ENCODE data around the gene TRNAU1AP.
"Not testable (repeated sequence)": the region's sequence is repeated elsewhere in the genome, so short reads cannot be mapped to it uniquely, and the experiment has no call there.

Gene TRNAU1AP

DNA sequence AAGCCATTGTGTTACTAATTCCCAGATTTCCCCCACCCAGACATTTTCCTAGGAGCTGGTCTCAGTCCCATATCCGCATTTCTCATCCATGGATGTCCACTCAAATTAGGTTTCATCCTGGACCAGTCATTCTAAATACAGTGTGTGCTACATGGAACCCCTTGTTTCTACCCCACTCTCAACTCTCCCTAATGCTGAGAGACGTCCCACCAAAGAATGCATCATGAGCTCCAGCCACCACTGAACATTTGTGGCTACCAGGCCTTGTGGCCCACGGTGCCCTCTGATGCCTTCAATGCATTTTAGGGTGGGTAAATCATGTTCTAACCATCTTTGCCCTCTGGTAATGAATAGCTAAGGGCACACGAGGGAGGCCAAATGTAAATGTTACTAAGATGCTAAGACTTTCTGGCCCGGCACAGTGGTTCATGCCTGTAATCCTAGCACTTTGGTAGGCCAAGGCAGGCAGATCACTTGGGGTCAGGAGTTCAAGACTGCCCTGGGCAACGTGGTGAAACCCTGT, 25.9 kb downstream of the TRNAU1AP start:
- DNase-seq: no peak

DNA sequence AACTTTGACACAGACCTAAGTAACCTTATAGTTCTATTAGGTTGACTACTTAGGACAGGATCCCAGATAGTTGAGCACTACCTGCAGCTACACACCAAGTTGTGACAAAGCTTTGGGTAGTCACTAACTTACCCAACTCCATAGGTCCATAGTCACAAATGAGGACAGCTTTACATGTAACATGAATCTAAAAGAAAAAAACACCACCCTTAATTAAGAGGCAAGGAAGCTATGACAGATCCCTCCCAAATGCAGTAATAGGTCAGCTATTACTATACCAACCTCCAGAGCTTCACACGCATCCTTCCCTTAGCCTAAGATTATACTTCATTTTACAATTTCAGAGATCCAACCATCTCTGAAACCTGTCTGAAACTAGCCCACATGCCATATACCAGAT, 26.5 kb downstream of the TRNAU1AP start:
- no peak for DNase-seq

DNA sequence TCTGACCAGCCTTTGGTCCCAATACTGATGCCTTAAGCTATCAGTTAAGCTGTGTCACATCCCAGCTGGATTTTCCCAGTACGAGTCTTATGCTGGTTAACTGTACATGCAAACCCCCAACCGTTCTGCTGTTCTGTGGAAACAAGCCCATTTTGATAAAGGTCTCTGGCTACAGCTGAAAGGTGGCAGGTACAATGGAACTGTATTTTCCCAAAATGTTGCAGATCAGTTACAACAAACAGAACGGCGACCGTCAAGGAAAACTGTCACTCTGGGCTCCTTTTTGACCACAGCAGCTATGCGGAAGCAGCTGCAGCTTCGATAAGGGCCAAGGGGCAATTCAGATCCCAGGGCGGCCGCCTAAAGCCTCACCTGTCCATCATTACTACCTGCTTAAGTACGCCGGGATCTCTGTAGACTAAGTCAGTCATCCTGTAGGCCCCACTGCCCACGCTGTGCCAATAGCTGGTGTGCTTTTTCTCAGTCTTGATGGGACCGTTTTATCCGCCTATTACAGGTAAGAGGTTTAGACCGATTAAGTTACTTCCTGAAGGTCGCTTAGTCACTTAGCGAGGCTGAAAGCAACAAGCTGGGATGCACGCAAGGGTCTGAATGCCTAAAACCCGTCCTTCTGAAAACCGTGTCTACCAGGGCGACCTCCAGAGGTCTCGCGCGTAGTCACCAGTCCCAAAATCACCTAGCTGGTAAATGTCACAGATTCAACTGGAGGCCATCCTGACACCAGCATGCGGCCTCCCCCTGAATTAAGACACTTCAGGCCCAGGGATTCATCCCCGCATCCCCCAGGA, 28.0 kb downstream of the TRNAU1AP start:
- DNase-seq: peak; percentile 13

DNA sequence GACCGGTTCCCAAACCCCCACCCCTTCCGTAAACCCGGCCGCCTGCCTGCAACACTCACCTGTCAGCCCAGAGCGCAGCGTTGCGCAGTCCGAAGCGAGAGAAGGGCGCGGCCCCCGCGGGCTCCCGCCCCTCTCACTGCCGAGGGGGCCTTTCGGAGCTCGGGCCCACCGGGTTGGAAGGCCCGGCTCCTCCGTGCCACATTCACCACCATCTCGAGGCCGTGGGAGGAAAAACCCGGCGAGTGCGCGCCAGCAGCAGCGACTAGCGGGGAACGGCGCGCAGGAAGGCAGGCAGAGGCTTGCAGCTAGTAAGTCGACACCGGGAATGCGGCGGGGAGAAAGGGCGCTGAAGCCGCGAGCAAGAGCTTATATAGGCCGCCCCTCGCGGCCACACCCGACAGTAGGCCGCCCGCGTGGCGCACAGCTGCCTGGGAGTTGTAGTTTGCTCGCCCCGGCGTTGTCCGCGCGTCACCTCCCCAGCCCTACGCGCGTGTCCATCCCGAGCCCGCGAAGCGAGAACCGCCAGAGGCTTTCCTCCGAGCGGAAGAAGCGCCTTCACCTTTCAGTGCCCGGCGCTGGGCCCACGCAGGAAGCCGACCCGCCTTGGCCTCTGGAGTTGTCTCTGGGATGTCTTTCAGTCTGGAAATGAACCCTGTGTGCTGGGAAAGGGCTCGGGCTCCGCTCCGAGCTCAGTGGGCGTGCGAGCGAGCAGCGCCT, 28.8 kb downstream of the TRNAU1AP start:
- peak; percentile 93 for DNase-seq

DNA sequence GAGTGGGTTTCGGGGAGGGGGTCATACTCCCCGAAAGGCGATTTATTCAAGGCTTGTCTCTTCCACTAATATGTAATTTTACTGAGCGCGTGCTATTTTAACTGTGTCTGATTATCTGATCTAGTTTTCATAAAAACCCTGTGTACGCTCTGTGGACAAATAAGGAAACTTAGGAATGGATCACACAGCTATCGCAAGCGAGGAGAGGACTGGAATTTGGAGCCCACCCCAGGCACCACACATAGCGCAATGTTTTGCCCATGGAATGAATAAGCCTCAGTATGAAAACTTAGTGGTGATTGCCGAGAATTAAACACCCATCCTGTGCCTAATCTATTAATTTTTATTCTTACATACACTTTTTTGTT, 29.3 kb downstream of the TRNAU1AP start:
- no peak for DNase-seq

DNA sequence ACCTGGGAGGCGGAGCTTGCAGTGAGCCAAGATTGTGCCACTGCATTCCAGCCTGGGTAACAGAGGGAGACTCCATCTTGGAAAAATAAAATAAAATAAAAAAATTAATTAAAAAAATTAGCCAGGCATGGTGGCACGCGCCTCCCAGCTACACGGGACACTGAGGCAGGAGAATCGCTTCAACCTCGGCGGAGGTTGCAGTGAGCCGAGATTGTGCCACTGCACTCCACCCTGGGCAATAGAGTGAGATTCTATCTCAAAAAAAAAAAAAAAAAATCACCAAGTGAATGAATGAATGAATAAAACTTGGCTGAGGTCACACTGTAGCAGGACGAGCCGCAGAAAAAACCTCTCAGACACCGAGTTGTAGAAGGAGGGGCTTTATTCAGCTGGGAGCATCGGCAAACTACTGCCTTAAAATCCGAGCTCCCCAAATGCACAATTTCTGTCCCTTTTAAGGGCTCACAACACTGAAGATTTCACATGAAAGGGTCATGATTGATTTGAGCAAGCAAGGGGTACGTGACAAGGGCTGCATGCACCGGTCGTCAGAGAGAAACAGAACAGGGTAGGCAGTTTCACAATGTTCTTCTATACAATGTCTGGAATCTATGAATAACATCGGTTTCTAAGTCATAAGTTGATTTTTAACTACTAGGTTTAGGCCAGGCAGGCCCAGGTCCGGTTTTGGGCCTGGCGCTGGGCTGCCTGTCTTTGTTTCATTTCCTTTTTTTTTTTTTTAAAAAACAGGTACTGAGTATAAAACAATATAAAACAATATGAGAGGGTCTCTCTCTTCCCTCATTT, 33.9 kb downstream of the TRNAU1AP start:
- not testable (repeated sequence) for DNase-seq

DNA sequence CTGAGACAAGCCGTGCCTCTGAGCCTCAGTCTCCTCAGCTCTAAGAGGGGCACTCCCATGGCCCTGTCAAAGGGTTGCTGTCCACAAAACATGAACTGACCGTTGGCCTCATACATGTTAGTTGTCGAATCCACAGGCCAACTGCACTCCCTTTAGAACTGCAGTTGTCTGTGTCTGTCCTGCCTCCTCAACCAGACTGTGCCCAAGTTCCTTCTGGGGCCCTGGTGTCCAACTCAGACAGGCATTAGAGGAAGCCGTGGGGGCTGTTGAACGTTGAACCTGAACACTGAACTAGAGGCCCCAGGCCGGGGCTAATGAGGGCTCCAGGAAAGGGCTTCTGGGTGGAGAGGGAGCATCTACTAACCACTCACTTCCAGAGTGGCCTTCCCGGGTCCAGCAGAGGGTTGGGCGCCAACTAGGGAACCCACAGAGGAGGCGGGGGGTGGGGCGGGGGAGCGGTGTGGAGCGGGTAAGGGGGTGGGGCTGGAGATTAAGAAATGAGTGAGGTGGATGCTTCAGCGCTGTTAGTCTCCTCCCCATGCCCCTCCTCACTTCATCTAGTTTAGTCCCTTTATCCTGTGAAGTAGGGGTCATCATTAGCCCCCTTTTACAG, 38.9 kb downstream of the TRNAU1AP start, which contains the start of gene RAB42:
Gene RAB42, plus strand, starts transcription at position 558 of the 613 bp plus-strand sequence. CDS start 247 bp downstream, outside the sequence.
- DNase-seq: no peak

DNA sequence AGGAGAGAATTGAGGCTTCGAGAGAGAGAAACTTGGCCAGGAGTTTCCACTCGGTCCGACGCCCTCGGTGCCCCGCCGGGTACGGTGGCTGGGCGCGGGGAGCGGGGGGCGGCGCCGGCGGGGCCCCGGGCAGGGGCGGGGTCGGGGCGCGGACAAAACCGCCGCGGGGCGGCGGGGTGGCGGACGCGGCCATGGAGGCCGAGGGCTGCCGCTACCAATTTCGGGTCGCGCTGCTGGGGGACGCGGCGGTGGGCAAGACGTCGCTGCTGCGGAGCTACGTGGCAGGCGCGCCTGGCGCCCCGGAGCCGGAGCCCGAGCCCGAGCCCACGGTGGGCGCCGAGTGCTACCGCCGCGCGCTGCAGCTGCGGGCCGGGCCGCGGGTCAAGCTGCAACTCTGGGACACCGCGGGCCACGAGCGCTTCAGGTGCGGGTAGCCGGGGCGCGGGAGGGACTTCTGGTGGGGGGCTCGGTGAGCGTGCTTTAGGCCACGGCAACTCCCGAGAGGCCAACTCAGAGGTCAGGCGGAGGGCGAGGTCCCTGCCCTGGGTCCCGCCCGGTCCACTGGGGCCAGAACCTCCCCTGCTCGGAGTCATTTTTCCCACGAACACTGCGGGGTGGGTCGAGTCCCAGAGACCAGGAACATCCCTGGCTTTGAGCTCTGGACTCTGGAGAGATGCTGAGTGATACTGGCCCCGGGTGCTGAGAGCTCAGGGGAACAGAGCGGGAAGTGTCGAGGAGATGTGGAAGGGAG, 39.6 kb downstream of the TRNAU1AP start:
- no peak for DNase-seq

DNA sequence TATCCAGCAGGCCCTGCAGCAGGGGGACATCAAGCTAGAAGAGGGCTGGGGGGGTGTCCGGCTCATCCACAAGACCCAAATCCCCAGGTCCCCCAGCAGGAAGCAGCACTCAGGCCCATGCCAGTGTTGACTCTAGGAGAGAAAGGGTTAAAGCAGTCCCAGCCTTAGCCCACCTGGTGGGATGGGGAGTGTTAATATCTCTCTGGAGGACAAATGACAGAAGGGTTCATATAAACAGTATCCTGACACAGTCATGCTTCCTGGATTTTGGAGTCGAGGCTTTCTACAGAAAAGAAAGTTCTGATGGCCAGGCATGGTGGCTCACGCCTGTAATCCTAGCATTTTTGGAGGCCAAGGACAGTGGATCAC, 41.1 kb downstream of the TRNAU1AP start:
- not testable (repeated sequence) for DNase-seq

DNA sequence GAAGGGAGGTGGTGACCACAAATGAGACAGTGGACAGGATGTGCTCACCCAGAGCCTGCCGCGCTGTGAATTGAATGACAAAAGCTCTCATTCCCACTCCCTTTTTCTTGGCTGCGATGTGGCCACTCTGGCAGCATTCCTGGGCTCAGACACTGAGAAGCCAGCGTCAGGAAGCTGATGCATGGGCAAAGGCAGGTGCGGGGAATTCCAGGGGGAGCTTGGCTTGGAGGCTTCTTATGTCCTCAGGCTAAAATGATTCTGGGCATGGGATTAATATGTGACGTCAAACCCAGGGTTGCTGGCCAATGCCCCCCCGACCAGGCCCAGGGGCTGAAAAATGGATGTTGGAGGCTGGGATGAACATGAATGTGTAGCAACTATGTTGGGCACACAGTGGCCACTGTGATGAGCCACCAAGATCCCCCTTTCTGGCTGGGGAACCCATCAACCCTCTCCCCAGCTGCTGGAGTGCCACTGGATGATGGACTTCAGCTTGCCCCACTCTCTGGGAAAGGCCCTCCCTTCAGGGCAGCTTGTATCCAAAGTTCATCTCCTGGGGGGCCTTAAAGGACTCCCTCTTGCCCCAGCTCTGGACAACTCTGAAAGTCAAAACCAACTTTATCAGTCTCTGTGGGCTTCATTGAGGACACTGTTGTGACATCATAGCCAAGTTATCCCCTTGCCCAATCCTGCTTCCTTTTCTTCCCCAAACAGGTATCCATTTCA, 42.0 kb downstream of the TRNAU1AP start:
- DNase-seq: not testable (repeated sequence)

DNA sequence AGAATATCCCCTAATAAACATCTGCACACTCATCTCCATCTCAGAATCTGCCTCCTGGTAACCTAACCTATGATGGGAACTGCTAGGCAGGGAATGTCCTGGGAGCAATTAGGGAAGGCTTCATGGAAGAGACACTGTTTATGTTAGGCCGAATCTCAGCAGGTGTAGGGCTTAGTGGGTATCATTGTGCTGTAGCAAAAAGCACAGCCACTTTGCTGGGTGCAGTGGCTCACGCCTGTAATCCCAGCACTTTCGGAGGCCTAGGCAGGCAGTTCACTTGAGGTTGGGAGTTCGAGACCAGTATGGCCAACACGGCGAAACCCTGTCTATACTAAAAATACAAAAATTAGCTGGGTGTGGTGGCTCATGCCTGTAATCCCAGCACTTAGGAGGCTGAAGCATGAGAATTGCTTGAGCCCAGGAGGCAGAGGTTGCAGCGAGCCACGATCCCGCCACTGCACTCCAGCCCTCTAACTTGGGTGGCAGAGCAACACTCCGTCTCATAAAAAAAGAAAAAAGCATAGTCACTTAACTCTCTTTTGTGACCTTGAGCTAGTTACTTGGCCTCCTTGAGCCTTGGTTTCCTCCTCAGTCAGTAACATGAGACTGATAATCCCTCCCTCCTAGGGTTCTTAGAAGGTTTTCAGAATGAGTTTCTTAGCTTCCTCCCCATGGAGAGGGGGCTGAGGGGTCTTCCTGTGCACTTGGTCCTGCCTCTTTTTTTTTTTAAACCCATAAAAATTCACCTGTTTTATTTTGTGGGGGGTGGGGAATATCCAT, 42.7 kb downstream of the TRNAU1AP start:
- no peak for DNase-seq

DNA sequence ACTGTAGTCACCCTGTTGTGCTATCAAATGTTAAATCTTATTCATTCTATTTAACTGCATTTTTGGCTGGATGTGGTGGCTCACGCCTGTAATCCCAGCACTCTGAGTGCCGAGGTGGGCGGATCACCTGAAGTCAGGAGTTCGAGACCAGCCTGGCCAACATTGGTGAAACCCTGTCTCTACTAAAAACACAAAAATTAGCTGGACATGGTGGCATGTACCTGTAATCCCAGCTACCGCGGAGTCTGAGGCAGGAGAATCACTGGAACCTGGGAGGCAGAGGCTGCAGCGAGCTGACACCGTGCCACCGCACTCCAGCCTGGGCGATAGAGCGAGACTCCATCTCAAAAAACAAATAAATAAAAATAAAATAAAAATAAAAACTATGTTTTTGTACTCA, 43.4 kb downstream of the TRNAU1AP start:
- not testable (repeated sequence) for DNase-seq

DNA sequence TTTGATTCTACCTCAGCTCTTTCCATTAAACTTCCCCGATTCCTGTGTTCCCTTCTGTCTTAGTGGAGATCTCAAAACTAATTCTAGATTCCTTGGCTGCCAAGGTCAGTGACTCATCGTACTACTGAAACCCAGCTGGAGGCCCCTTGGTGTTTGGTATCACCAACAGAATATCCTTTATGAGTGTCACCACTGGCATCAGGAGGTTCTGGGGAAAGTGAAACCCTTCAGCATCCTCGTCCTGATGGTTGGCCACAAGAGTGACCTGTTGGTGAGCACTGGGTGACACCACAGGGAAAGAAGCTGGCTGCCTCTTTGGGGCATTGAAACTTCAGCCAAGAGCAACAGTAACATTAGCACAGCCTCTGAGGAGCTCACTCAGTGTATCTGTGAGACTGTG, 48.8 kb downstream of the TRNAU1AP start:
- no peak for DNase-seq

DNA sequence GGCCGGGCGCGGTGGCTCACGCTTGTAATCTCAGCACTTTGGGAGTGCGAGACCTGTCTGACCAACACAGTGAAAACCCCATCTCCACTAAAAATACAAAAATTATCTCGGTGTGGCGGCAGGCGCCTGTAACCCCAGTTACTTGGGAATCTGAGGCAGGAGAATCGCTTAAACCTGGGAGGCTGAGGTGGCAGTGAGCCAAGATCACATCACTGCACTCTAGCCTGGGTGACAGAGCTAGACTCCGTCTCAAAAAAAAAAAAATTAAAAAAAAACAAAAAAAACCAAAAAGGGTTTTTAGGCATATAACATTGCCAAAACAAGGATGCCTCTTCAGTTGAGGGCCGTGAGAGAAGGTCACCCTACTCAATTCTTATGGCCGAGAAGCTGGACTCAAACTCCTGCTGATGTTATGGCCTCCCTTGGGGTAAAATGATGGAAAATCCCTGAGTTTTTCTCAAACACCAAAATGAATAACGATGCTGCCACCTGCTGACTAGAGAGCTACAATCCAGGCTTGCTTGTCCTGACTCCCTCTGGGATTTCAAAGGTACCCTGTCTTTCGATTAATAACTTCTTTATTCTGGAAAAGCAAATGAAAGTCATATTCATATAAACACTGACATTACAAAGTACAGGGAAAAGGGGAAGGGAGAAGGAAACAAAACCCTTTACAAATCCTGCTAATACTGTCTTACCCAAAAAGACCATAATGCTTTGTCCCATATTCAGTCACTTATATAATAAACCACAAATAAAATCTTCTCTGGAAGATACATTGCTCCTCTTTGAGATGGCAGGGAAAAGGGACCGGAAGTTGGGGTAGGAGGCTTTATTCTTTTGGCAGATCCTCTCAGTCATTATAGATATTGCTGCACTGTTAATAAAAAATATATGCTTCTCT, 49.9 kb downstream of the TRNAU1AP start:
- peak; percentile 35 for DNase-seq

DNA sequence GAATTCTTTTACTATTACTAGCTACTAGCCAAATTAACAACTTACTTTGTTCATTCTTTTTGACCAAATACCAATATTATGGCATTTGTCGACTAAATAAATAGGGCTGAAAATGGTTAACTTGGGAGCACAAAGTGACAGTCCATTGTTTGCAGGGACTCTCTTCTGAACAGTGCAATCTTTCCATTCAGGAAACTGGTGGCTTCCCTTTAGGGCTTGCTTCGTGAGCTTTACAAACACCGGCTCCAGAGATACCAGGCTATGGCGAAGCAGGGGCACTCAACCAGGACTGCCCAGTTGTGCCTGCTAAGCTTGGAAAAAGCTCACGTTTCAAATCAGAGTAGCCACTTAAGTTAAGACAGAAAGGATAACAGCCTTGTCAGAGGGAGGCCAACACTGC, 51.5 kb downstream of the TRNAU1AP start:
- DNase-seq: no peak

DNA sequence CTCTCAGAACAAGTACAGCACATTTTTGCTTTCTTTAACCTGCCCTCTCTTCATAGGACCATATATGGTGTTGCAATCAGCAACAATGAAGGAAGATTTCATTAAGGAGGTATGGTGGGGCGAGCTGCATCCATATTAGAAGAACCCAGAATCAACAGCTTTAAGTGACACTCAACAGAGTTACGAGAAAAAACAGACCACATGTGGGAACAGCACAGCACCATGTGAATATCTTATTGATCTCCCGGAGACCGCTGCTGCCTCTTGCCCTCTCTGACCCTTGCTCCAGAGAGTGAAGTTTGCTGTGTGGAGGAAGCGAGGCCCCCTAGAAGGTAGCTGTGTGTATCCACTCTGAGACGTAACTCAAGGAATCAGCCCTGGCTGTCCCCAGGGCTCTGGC, 52.1 kb downstream of the TRNAU1AP start:
- DNase-seq: no peak

DNA sequence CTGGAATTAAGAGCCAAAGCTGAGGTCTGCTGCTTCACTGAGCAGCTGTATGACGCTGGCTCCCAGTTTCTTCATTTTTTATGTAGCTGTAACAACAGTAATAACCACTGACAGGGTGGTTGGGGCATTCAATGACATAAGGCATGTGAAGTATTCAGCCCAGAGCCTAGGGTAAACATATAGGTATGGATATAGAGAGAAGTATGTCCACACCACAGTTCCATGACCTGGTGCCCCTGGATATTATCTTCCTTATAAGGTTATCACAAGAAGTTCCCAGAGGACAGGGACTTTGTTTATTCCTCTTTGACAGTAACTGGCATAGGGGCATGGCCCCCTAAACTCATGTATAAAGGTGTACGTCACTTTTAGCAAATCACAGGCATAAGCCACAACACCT, 53.9 kb downstream of the TRNAU1AP start:
- no peak for DNase-seq

DNA sequence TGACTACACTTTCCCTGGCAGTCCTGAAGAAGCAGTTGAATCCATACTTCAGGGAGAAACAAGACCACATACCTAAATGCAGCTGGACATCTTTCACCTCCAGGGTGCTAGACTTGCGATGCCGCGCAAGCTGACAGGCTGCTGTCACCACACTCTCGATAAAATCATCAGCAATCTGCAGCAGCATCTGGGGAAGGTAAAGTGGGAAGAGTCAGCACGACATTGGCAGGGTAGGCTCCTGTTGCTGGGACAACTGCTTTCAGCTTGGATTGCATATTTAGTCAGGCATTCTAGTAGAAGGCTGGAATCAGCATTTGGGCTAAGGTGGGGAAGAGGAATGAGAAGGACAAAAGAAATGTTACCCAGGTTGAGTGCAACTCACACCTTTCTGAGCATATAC, 60.3 kb downstream of the TRNAU1AP start:
- DNase-seq: no peak
